ENCODE measurements around the gene TMPRSS12.

Gene TMPRSS12

DNA sequence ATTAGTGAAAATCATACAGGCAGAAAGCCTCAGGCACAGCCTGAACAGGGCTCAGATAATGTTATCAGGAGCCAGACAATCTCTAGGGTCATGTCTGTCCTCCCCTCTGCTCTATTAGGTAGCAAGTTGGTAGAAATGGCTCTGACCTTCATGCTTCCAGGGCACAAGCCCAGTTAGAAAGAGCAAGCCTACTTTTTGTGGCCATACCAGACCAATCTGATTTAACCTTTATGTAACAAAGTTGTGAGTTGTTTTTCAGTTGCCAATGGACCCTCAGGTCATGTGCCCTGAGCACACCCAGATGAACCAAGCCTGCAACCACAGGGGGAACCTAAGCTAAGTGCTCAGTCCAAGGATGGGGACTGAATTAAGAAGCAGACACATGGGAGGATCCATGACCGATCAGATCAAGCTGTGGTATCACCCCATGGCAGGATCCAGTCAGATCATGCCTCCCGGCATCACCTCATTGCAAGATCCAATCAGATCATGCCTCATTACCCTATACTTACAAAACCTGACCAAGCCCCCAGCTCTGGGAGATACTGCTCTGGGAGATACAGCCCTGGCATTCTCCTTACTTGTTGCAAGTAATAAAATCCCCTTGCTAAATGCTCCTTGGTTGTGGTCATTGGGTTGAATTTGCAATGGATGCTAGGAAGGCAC, 90.9 kb downstream of the TMPRSS12 start:
- no peaks in the 10 kb centered on the region for H3K27me3 ChIP-seq (ENCODE audit: control insufficient read depth, low read length)
- H3K9me2 ChIP-seq (replicated peaks; ENCODE audit: control insufficient read depth, low read length): no peaks in the 10 kb centered on the region
- H3K79me2 ChIP-seq (ENCODE audit: control insufficient read depth, low read length): no peaks in the 10 kb centered on the region
- no peaks in the 10 kb centered on the region for H3K36me3 ChIP-seq (ENCODE audit: control insufficient read depth, low read length)
- H3F3A ChIP-seq (ENCODE audit: control insufficient read depth, insufficient read depth): no peaks in the 10 kb centered on the region
- H4K20me1 ChIP-seq (ENCODE audit: control insufficient read depth, insufficient read depth, low read depth, low read length): no peaks in the 10 kb centered on the region
- peaks cover 5% of the 10 kb centered on the region; the same call in 1 of the 2 replicates for H3K4me1 ChIP-seq (ENCODE audit: control insufficient read depth, low read length)
- H3K4me3 ChIP-seq (ENCODE audit: low read length): no peak overlapping the region
- no peak overlapping the region for H3K4me2 ChIP-seq (ENCODE audit: low read length)
- H3K9me3 ChIP-seq (ENCODE audit: control insufficient read depth, insufficient read depth, low read length): peaks cover 20% of the 10 kb centered on the region
- TF ChIP-seq EZH2phosphoT487 (IDR thresholded peaks at IDR 0.05; ENCODE audit: borderline replicate concordance, low read length): no peak
- TF ChIP-seq, protein P1, sequence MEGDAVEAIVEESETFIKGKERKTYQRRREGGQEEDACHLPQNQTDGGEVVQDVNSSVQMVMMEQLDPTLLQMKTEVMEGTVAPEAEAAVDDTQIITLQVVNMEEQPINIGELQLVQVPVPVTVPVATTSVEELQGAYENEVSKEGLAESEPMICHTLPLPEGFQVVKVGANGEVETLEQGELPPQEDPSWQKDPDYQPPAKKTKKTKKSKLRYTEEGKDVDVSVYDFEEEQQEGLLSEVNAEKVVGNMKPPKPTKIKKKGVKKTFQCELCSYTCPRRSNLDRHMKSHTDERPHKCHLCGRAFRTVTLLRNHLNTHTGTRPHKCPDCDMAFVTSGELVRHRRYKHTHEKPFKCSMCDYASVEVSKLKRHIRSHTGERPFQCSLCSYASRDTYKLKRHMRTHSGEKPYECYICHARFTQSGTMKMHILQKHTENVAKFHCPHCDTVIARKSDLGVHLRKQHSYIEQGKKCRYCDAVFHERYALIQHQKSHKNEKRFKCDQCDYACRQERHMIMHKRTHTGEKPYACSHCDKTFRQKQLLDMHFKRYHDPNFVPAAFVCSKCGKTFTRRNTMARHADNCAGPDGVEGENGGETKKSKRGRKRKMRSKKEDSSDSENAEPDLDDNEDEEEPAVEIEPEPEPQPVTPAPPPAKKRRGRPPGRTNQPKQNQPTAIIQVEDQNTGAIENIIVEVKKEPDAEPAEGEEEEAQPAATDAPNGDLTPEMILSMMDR (IDR thresholded peaks at IDR 0.05; ENCODE audit: low read depth, low read length, poor library complexity, severe bottlenecking): no peak
- no peak overlapping the region for H3K27ac ChIP-seq (ENCODE audit: low read depth, low read length)

DNA sequence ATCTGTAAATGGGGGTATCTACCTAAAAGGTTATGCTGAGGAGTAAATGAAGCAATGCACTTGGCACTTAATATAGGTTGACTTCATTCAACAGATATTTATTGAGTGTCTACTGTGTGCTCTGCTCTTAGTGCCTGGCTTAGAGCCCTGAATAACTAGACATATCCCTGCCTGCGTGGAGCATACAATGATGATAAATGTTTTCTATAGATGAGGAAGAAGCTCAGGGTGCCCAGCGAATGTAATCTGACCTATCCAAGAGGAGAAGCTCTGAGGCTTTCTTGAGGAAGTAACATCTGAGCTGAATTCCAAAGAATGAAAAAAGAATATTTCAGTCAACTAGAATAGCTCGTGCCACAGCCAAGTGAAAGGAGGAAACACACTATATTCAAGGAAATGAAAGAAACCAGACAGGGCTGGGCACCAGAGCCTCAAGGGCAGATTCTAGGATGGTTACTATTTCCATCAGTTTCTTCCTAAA, 91.7 kb downstream of the TMPRSS12 start:
- Histone ChIP-seq H3F3A (ENCODE audit: control insufficient read depth, insufficient read depth) (no peaks in the 10 kb centered on the region), H4K20me1 (ENCODE audit: control insufficient read depth, insufficient read depth, low read depth, low read length) (no peaks in the 10 kb centered on the region), H3K79me2 (ENCODE audit: control insufficient read depth, low read length) (no peaks in the 10 kb centered on the region), H3K4me2 (ENCODE audit: low read length) (no peak overlapping the region), H3K4me3 (ENCODE audit: low read length) (no peak overlapping the region), H3K27me3 (ENCODE audit: control insufficient read depth, low read length) (no peaks in the 10 kb centered on the region), H3K4me1 (ENCODE audit: control insufficient read depth, low read length) (peaks cover 5% of the 10 kb centered on the region; the same call in 1 of the 2 replicates), H3K9me2 (replicated peaks; ENCODE audit: control insufficient read depth, low read length) (no peaks in the 10 kb centered on the region), H3K9me3 (ENCODE audit: control insufficient read depth, insufficient read depth, low read length) (peaks cover 23% of the 10 kb centered on the region), H3K36me3 (ENCODE audit: control insufficient read depth, low read length) (no peaks in the 10 kb centered on the region), H3K27ac (ENCODE audit: low read depth, low read length) (no peak overlapping the region)
- TF ChIP-seq EZH2phosphoT487 (IDR thresholded peaks at IDR 0.05; ENCODE audit: borderline replicate concordance, low read length): no peak
- TF ChIP-seq, protein P1 (IDR thresholded peaks at IDR 0.05; ENCODE audit: low read depth, low read length, poor library complexity, severe bottlenecking): no peak

DNA sequence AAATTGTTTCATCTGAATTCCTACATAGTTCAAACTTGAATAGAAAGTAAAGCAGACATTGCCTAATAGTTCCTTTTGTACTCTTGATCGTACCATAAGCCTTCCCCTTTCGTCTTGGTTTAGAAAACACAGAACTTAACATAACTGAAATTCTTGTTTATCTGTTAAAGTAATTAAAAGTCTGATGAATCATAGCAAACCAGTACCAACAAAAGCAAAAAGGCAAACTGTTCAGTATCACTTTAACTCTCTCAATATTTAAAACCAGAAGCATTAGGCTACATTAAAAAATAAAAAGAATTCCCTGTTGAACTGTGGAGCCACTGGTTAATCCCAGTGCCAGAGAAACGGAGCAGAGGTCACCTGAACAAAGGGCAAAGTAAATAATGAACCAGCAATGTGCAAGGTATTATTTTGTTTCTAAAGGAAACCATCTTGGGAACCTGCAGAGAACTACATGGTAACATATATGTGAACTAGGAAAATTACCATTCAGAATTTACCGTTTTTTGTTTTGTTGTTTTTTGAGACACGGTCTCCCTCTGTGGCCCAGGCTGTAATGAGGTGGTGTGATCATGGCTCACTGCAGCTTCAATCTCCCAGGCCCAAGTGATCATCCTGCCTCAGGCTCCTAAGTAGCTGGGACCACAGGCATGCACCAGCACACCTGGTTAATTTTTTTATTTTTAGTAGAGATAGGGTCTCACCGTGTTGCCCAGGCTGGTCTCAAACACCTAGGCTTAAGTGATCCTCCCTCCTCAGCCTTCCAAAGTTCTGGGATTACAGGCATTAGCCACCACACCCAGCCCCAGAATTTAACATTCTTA, 92.5 kb downstream of the TMPRSS12 start:
- no peaks in the 10 kb centered on the region for H3K79me2 ChIP-seq (ENCODE audit: control insufficient read depth, low read length)
- no peak overlapping the region for H3K4me3 ChIP-seq (ENCODE audit: low read length)
- H3K27ac ChIP-seq (ENCODE audit: low read depth, low read length): no peak overlapping the region
- H3K4me2 ChIP-seq (ENCODE audit: low read length): no peak overlapping the region
- peaks cover 23% of the 10 kb centered on the region for H3K9me3 ChIP-seq (ENCODE audit: control insufficient read depth, insufficient read depth, low read length)
- TF ChIP-seq, protein P1 (IDR thresholded peaks at IDR 0.05; ENCODE audit: low read depth, low read length, poor library complexity, severe bottlenecking): no peak
- TF ChIP-seq EZH2phosphoT487 (IDR thresholded peaks at IDR 0.05; ENCODE audit: borderline replicate concordance, low read length): no peak
- H3K27me3 ChIP-seq (ENCODE audit: control insufficient read depth, low read length): no peaks in the 10 kb centered on the region
- H3K36me3 ChIP-seq (ENCODE audit: control insufficient read depth, low read length): no peaks in the 10 kb centered on the region
- peaks cover 5% of the 10 kb centered on the region; the same call in 1 of the 2 replicates for H3K4me1 ChIP-seq (ENCODE audit: control insufficient read depth, low read length)
- no peaks in the 10 kb centered on the region for H3K9me2 ChIP-seq (replicated peaks; ENCODE audit: control insufficient read depth, low read length)
- no peaks in the 10 kb centered on the region for H4K20me1 ChIP-seq (ENCODE audit: control insufficient read depth, insufficient read depth, low read depth, low read length)
- no peaks in the 10 kb centered on the region for H3F3A ChIP-seq (ENCODE audit: control insufficient read depth, insufficient read depth)

Data from DOHH2 (cell line).